ENCODE results near the gene IQSEC2.

IQSEC2 gene

DNA sequence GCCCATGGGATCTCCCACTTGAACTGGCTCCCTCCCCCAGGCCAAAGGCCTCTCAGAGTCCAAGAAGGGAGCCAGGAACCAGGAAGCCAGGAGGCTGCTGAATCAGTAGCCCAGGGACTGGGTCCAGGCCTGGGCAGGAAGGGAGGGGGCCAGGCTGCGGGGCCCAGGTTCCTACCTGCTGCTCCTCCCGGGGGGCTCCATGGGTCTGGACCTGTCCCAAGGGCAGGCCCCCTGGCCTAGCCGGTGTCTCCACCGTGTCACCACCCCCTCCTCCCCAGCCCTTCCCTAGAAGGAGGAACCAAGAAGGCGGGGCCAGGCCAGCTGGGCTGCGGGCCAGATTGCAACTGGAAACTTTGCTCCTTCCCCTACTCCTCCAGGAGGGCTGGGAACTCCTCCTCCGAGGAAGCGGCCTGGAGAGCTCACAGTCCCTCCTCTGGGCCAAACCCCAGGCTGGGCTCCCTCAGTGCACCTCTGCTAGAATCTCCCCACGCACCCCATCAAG is at the start of gene IQSEC2:
Gene IQSEC2, minus strand, starts transcription at position 264 of the 502 bp plus-strand sequence.
- in situ Hi-C loops (cut with MboI; ENCODE audit: low sequenced_read_pairs): no loop called here

DNA sequence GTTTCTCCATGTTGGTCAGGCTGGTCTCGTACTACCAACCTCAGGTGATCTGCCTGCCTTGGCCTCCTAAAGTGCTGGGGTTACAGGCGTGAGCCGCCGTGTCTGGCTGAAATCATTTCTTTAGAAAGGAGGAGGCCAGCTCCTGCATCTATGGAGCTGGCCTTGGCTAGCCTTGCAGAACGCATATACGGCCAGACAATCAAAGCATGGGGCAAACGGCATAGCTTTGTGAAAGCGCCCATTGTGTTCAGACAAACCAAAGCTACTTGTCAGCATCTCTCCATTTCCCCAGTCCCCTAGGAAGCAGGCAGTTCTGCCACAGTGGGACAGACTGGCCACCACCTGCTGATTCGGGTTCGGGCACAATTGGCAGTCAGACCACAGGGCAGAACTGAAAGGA is 48.9 kb upstream of the IQSEC2 start:
- in situ Hi-C loops (cut with MboI; ENCODE audit: low sequenced_read_pairs): no loop called here

DNA sequence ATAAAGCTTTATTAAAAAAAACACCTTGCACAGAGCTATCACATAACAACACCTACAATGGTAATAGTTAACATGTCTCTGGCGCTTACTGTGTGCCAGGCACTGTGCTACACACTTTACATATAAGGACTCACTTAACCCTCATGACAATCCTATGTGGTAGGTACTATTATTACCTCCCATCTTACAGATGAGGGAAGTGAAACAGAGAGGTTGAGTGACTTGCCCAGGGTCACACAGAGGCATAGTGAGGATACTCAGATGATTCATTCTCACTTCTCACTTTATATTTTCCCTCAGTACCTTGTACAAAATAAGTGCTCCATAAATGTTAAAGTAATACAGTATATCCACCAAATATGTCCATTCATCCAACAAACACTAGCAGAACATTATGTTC is 43.4 kb upstream of the IQSEC2 start:
- in situ Hi-C loops (cut with MboI; ENCODE audit: low sequenced_read_pairs): no loop called here

DNA sequence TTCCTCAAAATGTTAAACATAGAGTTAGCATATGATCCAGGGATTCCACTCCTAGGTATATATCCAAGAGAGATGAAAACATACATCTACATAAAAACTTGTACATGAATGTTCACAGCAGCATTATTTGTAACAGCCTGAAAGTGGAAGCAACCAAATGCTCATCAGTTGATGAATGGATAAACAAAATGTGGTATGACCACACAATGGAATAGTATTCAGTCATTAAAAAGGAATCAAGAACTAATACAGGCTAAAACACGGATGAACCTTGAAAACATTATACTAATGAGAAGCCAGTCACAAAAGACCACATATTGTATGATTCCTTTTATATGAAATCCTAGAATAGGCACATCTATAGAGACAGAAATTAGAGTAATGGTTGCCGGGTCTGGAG is 42.7 kb upstream of the IQSEC2 start:
- in situ Hi-C loops (cut with MboI; ENCODE audit: low sequenced_read_pairs): no loop called here

DNA sequence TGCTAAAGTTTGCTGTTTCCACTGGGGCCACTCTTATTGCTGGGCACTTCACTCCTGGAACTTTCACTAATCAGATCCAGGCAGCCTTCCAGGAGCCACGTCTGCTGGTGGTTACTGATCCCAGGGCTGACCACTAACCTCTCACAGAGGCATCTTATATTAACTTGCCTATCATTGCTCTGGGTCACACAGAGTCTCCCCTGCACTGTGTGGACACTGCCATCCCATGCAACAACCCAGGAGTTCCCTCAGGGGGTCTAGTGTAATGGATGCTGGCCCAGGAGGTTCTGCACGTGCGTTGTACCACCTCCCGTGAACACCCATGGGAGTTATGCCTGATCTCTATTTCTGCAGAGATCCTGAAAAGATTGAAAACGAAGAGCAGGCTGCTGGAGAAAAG is 41.8 kb upstream of the IQSEC2 start:
- in situ Hi-C loops (cut with MboI; ENCODE audit: low sequenced_read_pairs): no loop called here

DNA sequence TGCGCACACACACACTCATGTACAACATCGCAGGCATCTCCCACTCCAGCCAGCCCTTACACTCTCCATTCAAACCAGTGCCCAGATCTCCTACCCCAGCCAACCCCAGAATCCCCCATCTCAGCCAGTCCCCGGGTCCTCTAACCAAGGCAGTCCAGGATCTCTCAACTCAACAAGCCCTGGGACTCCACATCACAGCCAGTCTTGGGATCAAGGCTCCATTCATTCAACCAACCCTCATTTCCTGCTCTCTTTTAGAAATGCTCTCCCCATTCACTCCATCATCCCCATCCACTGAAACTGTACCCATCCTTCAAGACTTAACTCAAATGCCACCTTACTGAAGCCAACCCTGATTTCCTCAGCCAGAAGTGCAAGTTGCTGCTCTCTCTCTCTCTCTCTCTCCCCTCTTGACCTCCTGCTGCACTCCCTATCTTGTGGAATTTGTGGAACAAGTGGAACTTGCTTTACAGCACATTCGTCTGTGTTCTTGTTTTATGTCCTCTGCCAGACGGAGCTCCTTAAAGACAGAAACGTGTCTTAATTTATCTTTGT is 40.6 kb upstream of the IQSEC2 start:
- in situ Hi-C loops (cut with MboI; ENCODE audit: low sequenced_read_pairs): no loop called here

DNA sequence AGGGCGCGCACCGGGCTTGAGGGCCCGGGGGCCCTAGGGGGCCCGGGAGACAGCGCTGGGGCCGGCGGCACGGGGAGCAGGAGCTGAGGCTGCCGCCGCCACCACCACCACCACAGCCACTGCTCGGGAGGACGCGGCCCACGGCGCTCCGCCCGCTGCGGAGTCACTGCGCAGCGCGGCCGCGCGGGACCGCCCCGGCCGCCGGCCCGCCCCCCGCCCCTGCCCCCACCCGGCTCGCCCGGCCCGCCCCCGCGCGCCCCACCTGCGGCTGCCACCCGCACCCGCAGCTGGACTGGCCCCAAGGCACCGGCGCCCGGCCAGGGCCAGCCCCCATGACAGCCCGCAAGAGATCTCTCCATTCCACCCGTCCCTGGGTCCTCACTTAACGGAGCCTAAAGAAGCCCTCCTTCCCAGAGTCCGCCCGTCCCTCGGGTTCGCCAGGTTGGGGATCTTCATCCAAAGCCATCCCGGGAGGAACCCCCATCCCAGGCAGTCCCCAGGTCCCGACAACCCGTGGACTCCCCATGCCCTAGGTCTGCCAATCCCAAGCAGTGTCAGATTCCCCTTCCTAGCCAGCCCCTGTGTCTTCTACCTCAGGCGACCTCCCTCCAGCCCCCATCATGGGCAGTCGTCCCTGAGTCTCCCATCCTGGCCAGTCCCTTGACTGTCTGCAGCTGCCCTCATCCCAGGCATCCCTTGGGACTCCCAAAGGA is 40.0 kb upstream of the IQSEC2 start:
- in situ Hi-C loops (cut with MboI; ENCODE audit: low sequenced_read_pairs): no loop called here

DNA sequence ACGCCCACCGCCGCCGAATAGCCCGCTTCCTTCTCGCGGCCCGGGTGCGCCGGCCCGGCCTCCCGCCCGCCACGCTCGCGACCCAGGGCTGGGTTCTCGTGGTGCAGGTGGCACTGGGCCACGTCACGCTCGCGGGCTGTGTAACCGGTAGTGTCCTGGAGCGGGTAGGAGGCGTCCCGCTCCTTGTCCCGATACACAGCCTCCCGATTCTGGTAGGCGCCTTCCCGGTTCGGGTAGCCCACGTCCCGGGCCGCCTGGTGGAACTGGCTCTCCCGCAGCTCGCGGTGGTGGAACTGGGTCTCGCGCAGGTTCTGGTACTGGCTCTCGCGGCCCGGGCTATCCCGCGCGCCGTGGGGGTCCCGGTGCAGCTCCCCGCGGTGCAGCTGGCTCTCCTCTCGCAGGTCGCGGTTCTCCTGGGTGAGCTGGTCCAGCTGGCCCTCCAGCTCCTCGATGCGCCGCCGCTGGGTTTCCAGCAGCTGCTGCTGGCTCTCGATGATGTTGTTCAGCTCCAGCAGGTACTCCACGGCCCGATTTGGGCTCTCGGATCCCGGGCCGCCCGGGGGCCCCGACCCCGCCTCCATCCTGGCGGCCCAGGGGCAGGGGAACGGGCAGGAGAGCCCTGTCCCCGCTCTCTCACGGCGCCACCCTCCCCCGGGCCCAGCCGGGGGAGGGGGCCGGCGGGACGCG is 39.3 kb upstream of the IQSEC2 start:
- in situ Hi-C loops (cut with MboI; ENCODE audit: low sequenced_read_pairs): no loop called here

DNA sequence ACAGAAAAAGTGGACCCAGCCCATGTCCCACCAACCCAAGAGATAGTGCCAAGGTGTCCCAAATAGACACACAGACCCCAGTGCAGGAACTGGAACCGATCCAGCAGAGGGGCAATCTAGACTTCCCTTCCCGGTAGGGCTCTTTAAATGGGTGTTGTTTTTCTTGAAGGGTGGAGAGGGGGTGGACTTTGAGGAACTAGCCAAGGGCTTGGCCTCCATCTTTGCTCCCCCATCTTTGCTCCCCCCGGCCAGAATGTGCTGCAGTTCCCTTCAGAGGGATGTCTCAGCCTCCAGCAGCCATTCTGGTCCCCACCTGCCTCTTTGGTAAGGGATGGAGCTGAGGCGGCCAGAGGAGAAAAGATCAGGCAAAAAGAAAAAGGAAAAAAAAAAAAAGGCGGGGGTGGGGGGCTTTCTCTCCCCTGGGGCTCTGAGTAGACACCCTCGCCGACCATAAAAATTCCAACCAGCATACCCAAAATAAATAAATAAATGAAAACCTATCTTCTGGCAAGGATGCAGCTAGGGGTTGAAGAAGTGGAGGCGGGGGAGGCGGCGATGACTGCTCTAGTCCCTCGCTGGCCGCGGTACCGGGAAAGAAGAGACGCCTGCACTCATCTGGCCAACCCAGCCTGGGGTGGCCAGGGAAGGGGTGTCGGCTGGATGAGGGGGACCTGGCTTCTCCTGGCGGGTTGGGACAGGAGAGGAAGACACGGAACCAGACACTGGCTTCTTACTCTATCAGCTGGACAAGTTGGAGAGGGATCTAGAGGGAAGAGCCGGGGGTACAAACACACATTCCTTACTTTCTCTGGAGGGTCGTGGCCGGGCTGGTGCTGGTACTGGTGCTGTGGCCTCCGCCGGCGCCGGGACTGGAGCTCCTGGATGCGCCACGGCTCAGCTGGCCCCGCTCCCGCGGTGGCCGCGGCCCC is 38.5 kb upstream of the IQSEC2 start:
- in situ Hi-C loops (cut with MboI; ENCODE audit: low sequenced_read_pairs): loop anchor here (10.0 kb wide), 1 partner anchor 155 kb away; no protein-coding TSS in a partner anchor

DNA sequence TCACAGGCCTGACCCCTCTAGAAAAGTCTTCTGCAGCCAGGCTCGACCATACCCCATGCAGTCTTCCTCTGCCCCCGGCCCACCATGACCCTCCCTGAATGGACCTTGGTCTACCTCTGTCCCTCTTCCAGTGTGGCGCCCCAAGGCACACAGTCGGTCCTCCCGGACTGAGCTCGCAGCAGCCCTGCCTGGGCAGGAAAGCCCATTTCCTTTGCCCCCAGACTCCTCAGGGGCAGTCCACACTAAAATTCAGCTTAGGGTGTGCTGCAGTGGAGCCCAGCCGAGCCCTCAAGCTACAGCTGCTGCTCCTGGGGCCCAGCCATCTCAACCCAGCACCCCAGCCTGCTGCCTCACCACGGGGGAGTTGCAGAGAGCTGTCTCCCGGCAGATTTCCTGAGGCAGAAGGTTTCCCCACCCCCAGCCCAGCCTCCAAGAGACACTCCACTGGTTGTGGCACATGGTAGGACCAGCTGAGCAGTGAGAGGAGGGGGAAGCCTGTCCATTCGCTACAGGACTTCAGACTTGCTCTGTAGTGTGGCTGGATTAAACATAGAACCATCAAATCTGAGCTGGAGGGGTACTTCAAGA is 37.5 kb upstream of the IQSEC2 start:
- in situ Hi-C loops (cut with MboI; ENCODE audit: low sequenced_read_pairs): loop anchor here (10.0 kb wide), 1 partner anchor 156 kb away; no protein-coding TSS in a partner anchor

DNA sequence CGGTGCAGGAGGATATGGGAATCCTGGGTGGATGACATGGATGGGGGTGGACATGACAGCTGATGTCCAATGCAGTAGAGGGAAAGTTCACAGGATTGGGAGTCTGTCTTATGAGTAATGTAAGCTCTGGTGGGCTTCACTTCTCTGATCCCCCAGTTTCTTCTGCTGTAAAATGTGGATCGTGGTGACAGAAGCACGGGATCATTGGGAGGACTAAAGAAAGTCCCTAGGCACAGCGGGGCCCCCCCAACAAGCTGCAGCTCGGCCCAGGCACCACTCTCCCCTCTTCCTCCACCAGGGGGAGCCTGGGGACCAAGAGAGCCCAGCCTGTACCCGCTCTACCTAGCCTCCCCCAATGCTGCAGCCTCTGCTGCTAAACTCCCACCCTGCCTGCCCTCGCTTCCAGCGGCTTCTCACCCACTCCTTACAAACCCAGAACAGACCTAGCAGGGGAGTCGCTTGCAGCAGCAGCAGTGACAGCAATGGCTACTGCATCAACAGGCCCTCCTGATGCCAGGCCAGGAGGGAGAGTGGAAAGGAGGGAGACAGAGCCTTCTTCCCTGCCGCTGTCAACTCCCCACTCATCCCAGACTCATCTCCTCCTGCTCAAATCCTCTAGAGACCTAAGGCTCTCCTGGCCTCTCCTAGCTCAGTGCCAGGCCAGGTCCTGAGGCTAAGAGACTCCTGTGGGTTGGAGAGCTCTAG is 36.1 kb upstream of the IQSEC2 start:
- in situ Hi-C loops (cut with MboI; ENCODE audit: low sequenced_read_pairs): loop anchor here (10.0 kb wide), 1 partner anchor 157 kb away; no protein-coding TSS in a partner anchor

DNA sequence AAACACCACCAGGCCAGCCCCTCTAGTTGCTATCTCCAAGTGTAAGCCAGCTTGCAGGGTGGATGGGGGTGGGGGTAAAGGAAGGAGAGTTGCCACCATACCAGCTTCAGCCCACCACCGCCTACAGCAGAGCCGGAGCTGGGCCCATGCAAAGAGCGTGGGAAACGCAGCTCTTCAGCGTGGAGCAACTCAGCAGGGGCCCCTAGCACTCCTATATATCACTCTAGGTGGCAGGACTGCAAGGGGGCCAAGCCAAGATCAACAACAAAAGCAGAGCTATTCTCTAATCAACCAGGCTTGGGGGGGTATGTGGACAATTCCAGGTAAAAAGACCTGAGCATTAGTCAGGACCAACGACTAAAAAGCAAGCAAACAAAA is 35.5 kb upstream of the IQSEC2 start:
- in situ Hi-C loops (cut with MboI; ENCODE audit: low sequenced_read_pairs): loop anchor here (10.0 kb wide), 1 partner anchor 158 kb away; no protein-coding TSS in a partner anchor

DNA sequence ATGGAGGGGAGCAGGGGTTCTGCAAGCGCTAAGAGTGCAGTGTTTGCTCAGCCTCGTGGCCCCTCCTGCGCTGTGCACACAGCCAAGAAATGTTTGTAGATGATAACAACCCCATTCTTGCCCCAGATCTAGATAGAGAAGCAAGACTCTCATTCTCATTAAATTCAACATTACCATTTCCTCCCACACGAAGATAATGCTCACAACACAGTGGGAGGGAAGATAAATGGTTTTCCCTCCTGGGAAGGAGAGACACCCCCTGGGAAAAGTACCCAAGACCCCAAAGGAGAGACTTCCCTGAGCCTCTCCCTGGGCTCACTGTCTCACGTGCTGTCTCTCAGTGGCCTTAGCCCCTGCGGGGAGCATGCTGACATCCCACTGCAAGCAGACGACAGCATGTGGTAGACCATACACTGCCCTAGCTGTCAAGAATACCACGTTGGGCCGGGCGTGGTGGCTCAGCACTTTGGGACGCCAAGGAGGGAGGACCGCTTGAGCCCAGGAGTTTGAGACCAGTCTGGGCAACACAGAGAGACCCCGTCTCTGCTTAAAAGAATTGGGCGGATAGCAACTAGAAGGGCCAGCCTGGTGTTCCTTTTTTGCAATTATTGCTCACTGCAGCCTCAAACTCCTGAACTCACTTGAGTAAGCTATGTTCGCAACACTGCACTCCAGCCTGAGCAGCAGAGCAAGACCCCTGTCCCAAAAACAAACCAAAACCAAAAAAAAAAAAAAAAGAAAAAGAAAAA is 34.9 kb upstream of the IQSEC2 start:
- in situ Hi-C loops (cut with MboI; ENCODE audit: low sequenced_read_pairs): loop anchor here (10.0 kb wide), 1 partner anchor 159 kb away; no protein-coding TSS in a partner anchor

DNA sequence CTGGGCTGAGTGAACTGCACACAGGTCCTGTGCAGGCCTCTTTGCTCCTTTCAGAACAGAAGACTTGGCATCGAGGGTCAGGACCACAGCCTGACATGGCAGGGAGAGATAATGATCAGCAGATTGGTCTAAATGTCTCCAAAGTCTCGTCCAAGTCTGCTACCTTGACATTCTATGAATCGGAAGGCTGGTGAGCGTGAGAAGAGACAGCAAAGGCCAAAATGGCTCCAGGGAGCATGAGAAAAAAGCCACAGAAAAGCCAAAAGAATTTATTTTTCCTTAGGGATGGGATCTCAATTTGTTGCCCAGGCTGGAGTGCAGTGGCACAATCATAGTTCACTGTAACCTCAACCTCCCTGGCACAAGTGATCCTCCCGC is 32.3 kb upstream of the IQSEC2 start:
- in situ Hi-C loops (cut with MboI; ENCODE audit: low sequenced_read_pairs): loop anchor here (10.0 kb wide), 1 partner anchor 161 kb away; no protein-coding TSS in a partner anchor

DNA sequence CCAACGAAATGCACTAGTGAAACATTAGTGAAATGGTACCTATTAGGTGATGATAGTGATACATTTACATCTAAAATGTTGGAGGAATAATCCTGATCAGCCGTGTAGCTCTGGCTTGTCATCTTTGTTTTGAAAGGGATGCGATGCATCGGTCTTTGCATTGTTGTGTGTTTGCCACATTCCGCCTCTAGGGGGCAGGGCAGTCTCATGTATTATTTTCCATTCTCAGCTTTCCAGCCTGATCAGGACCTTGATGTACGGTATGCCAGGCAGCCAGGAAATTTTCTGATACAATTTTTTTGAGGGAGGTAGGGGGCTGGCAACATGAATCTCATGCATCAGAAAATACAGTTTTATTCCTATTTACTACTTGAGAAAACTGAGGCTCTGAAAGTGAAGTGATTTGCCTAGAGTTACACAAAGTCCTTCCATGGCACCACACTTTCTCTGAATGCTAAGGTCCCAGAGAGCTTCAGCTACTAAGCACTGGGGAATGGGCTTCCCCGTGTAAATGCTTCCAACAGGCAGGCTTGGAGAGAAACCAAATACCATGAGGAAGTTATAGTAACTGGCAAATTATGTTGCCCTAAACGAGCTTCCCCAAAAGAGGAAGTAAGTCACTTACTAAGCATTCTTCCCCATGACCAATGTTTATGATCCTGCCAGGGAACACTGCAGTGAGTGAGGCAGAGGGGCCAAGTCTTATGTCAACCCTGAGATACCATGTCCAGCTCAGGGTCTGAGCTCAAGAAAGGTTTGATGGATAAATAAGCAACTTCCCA is 31.8 kb upstream of the IQSEC2 start:
- in situ Hi-C loops (cut with MboI; ENCODE audit: low sequenced_read_pairs): loop anchor here (10.0 kb wide), 1 partner anchor 162 kb away; no protein-coding TSS in a partner anchor

DNA sequence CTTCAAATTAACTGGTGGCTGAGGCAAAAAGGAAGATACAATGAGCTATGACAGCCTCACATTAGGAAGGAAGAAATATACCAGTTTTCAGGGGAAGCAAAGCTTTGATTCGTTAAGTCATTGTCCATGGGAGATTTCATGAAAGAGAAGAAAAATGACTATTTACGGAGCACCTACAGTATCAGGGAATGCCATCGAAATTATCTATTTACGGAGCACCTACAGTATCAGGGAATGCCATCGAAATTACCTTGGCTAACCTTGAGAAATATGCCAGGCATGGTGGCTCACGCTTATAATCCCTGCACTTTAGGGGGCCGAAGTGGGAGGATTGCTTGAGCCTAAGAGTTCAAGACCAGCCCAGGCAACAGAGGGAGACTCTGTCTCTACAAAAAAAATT is 28.5 kb upstream of the IQSEC2 start:
- in situ Hi-C loops (cut with MboI; ENCODE audit: low sequenced_read_pairs): loop anchor here (10.0 kb wide), 1 partner anchor 165 kb away; no protein-coding TSS in a partner anchor

DNA sequence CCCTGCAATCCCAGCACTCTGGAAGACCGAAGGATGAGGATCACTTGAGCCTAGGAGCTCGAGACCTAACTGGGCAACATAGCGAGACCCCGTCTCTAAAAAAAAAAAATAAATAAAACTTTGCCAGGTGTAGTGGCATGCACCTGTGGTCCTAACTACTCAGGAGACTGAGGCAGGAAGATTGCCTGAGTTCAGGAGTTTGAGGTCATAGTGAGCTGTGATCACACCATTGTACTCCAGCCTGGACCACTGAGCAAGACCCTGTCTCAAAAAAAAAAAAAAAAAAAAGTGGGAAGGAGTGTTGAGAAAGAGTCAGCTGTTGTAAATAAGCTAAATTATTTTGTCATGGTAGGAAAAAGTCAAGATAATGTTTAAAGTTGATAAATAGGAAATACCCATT is 27.5 kb upstream of the IQSEC2 start:
- in situ Hi-C loops (cut with MboI; ENCODE audit: low sequenced_read_pairs): no loop called here
